ENCODE results near the gene SYCE3.
"Not testable (repeated sequence)": the region's sequence is repeated elsewhere in the genome, so short reads cannot be mapped to it uniquely, and the experiment has no call there.

- TF ChIP-seq CTCF (IDR thresholded peaks at IDR 0.05); EP300 (IDR thresholded peaks at IDR 0.05; ENCODE audit: borderline replicate concordance in 1 of 2, low read depth in 1 of 2, low read length in 1 of 2); MXI1 (IDR thresholded peaks at IDR 0.05; ENCODE audit: low read depth, low read length); RCOR1 (IDR thresholded peaks at IDR 0.05; ENCODE audit: low read length); GABPA (IDR thresholded peaks at IDR 0.05; ENCODE audit: low read depth); GATA2 (CRISPR knock-in tag; IDR thresholded peaks at IDR 0.05); SMC3 (IDR thresholded peaks at IDR 0.05; ENCODE audit: low read depth, low read length): not testable (repeated sequence)
Measured at GRCh38 chr22:50520184-50520583, 42.5 kb downstream of the SYCE3 start.
